Peyer's patch (tissue), 4 donors: ENCODE measurements around the gene GAS2L3. TPM values are rescaled to one million over a fixed set of nuclear protein-coding genes. Genes with fewer than 3 reads are reported as not detected.
A peak's percentile ranks its signal among the peaks of the same experiment; 100 is the strongest.

Experiments
- DNase-seq, 3 donors: peaks; one replicate each; pipeline ENCODE4 v3.0.0-alpha.2; 2017 to 2019
- H3K27ac ChIP-seq, 4 donors: fragments of 200-600 bp; sonication (generic); one replicate each; pipeline ENCODE4 v1.5.1; 2016 to 2019
- H3K27me3 ChIP-seq, 2 donors: fragments of 200-600 bp; sonication (generic); one replicate each; pipeline ENCODE4 v1.5.1; 2019
- H3K36me3 ChIP-seq, 3 donors: fragments of 200-600 bp; sonication (generic); one replicate each; pipeline ENCODE4 v1.5.1; 2016 to 2019
- H3K4me1 ChIP-seq, 4 donors: fragments of 200-600 bp; sonication (generic); one replicate each; pipeline ENCODE4 v1.5.1; 2016 to 2019
- H3K4me3 ChIP-seq, 4 donors: fragments of 200-600 bp; sonication (generic); 1 replicate in 3 of 4; 2 replicates in 1 of 4; pipeline ENCODE4 v1.5.1; 2016 to 2019; ENCODE audit warnings: mild to moderate bottlenecking in 1 of 4
- H3K9me3 ChIP-seq, 4 donors: fragments of 200-600 bp; sonication (generic); one replicate each; pipeline ENCODE4 v1.5.1; 2016 to 2019; ENCODE audit warnings: mild to moderate bottlenecking in 1 of 4
- POLR2A ChIP-seq, 2 donors: fragments of 450-650 bp; IDR thresholded peaks; one replicate each; pipeline ENCODE4 v1.5.1; 2017; ENCODE audit warnings: antibody characterized with exemption in 2 of 2, mild to moderate bottlenecking in 2 of 2, moderate library complexity in 2 of 2
- total RNA-seq, 4 donors: library from RNA; depleted of rRNA; stranded (reverse); fragments of >200 nt; gene quantifications; one replicate each; pipeline ENCODE4 v1.1.0, GENCODE V29; 2016
- TF ChIP-seq, protein P1 (sequence below), 6 experiments: fragments of 450-650 bp in 4 of 6; fragments of 200-600 bp in 2 of 6; sonication (generic) in 1 of 6; IDR thresholded peaks; one replicate each; pipeline ENCODE4 v1.5.1; 2017 to 2019; ENCODE audit warnings: antibody characterized with exemption in 6 of 6, mild to moderate bottlenecking in 3 of 6, moderate library complexity in 1 of 6

Gene GAS2L3
- total RNA-seq = 10 to 100 TPM in 2 of 4 donors, 1 to 10 TPM in 2; 2.5 to 20.1 (median 10.3) TPM

DNA sequence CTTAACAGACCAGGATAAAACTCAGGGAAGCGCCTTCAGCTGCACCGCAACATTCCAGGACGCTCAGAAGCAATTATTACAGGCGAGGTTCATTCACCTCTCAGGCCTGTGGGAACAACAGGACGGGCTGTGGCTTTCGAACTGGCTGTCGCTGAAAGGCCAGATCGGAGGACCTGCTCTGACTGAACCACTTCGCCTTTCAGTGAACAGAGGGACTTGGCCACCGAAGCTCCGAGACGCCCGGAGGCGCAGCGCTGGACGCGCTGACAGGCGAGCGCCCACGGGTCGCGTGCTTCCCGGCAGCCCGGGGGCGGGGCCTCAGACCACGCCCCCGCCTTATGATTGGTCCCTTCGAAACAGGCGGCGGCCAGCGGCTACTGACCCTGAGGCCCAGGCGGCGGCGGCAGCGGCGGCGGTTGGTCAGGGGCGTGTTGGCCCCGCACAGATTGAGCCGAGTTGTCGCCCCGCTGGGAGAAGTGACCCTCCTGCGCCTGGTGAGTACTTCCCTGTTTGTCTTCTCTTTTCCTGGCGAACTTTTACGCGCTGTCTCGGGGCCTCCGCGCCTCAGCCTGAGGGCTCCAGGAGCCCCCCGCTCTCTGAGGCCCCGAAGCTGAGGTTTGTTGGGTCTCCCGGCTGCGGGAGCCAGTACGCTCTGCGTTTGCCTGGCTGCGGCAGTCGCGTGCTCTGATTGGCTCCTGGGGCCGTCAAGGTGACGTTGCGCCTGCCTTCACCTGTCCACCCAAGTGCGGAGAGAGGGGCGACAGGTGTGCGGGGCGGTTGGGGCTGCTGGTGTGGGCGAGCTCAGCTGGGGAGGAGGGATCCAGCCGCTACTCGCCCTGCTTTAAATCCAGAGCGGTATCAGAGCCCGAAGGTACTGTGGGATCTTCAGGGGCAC is at the start of gene GAS2L3:
TSS of gene GAS2L3 (plus strand) at position 393 of the 895 bp plus-strand sequence. CDS start 21,221 bp downstream, outside the sequence.
- TF ChIP-seq, protein P1, sequence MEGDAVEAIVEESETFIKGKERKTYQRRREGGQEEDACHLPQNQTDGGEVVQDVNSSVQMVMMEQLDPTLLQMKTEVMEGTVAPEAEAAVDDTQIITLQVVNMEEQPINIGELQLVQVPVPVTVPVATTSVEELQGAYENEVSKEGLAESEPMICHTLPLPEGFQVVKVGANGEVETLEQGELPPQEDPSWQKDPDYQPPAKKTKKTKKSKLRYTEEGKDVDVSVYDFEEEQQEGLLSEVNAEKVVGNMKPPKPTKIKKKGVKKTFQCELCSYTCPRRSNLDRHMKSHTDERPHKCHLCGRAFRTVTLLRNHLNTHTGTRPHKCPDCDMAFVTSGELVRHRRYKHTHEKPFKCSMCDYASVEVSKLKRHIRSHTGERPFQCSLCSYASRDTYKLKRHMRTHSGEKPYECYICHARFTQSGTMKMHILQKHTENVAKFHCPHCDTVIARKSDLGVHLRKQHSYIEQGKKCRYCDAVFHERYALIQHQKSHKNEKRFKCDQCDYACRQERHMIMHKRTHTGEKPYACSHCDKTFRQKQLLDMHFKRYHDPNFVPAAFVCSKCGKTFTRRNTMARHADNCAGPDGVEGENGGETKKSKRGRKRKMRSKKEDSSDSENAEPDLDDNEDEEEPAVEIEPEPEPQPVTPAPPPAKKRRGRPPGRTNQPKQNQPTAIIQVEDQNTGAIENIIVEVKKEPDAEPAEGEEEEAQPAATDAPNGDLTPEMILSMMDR (IDR thresholded peaks at IDR 0.05) = no peak
- peak; percentile 41 to 55 for TF ChIP-seq POLR2A (IDR thresholded peaks at IDR 0.05)
- no peaks in the 10 kb centered on the region for H3K9me3 ChIP-seq
- peak within 1 kb of the TSS; percentile 51 to 80 (median 67) for H3K27ac ChIP-seq
- no peaks in the 10 kb centered on the region for H3K27me3 ChIP-seq
- peaks cover 0 to 8% (median 0%) of the 10 kb centered on the region in 4 donors for H3K4me1 ChIP-seq
- DNase-seq = peak; percentile 50 to 94 (median 92)
- H3K4me3 ChIP-seq = peak within 1 kb of the TSS; percentile 40 to 69 (median 60)
- no peaks in the 10 kb centered on the region for H3K36me3 ChIP-seq

GRCh38 chr12:100528034-100528433 is 45.5 kb upstream of the GAS2L3 start:
- no peak overlapping the region for H3K4me3 ChIP-seq
- H3K27ac ChIP-seq = peak overlapping the region in 2 of 4 donors; percentile 67 to 76
- no peaks in the 10 kb centered on the region for H3K9me3 ChIP-seq
- no peak for DNase-seq
- TF ChIP-seq, protein P1 (IDR thresholded peaks at IDR 0.05) = no peak
- no peak for TF ChIP-seq POLR2A (IDR thresholded peaks at IDR 0.05)
- H3K4me1 ChIP-seq = peaks cover 0 to 17% (median 0%) of the 10 kb centered on the region in 4 donors
- no peaks in the 10 kb centered on the region for H3K27me3 ChIP-seq
- peaks cover 0 to 32% (median 0%) of the 10 kb centered on the region in 3 donors for H3K36me3 ChIP-seq

GRCh38 chr12:100528471-100529127 is 44.9 kb upstream of the GAS2L3 start:
- TF ChIP-seq POLR2A (IDR thresholded peaks at IDR 0.05) = no peak
- TF ChIP-seq, protein P1 (IDR thresholded peaks at IDR 0.05) = no peak
- no peak for DNase-seq

GRCh38 chr12:100529756-100530350 is 43.6 kb upstream of the GAS2L3 start:
- peaks cover 0 to 17% (median 0%) of the 10 kb centered on the region in 4 donors for H3K4me1 ChIP-seq
- DNase-seq = no peak
- H3K9me3 ChIP-seq = no peaks in the 10 kb centered on the region
- no peaks in the 10 kb centered on the region for H3K27me3 ChIP-seq
- no peak overlapping the region for H3K4me3 ChIP-seq
- H3K36me3 ChIP-seq = peaks cover 0 to 42% (median 0%) of the 10 kb centered on the region in 3 donors
- TF ChIP-seq POLR2A (IDR thresholded peaks at IDR 0.05) = no peak
- peak overlapping the region in 3 of 4 donors; percentile 24 to 67 (median 67) for H3K27ac ChIP-seq

More at GRCh38 chr12:100528471-100529127, 44.9 kb upstream of the GAS2L3 start:
- Histone ChIP-seq H3K27ac (peak overlapping the region in 3 of 4 donors; percentile 24 to 76 (median 67)), H3K4me1 (peaks cover 0 to 17% (median 0%) of the 10 kb centered on the region in 4 donors), H3K27me3 (no peaks in the 10 kb centered on the region), H3K4me3 (no peak overlapping the region), H3K36me3 (peaks cover 0 to 37% (median 0%) of the 10 kb centered on the region in 3 donors), H3K9me3 (no peaks in the 10 kb centered on the region)

DNA sequence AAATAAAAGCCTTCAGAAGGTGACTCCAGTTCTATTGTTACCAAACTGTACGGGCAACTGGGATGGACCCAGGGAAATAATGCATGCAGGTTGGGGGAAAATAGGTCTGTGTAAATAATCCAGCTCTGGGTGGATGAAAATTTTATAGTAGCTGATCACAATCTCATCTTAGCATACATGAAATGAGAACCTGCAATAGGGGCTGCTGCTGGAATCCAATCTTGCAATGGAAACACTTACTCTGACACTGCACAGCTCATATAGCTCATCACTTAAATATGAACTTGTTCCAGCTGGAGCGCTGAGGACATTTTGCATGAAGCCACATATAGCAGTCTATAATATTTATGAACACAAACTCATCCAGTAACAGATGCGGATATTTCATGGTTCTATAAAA is 40.1 kb upstream of the GAS2L3 start:
- Histone ChIP-seq H3K4me3 (no peak overlapping the region), H3K9me3 (no peaks in the 10 kb centered on the region), H3K4me1 (peaks cover 0 to 13% (median 0%) of the 10 kb centered on the region in 4 donors), H3K27me3 (no peaks in the 10 kb centered on the region), H3K36me3 (peaks cover 0 to 70% (median 0%) of the 10 kb centered on the region in 3 donors), H3K27ac (no peak overlapping the region)
- DNase-seq = no peak
- TF ChIP-seq, protein P1 (IDR thresholded peaks at IDR 0.05) = no peak
- no peak for TF ChIP-seq POLR2A (IDR thresholded peaks at IDR 0.05)
